HTR-8/SVneo (cell line): ENCODE results near the gene USP19.

Source experiments
- DNase-seq: peaks from one replicate; pipeline ENCODE4 v3.0.0; 2011; ENCODE audit warnings: low spot score, mixed read lengths; ENCODE audit not compliant: insufficient read length
- FAIRE-seq: peaks from 2 replicates; lab custom pipeline; 2011; peaks lifted over from hg19 to GRCh38; lab: Jason Lieb, UNC

Gene USP19

DNA sequence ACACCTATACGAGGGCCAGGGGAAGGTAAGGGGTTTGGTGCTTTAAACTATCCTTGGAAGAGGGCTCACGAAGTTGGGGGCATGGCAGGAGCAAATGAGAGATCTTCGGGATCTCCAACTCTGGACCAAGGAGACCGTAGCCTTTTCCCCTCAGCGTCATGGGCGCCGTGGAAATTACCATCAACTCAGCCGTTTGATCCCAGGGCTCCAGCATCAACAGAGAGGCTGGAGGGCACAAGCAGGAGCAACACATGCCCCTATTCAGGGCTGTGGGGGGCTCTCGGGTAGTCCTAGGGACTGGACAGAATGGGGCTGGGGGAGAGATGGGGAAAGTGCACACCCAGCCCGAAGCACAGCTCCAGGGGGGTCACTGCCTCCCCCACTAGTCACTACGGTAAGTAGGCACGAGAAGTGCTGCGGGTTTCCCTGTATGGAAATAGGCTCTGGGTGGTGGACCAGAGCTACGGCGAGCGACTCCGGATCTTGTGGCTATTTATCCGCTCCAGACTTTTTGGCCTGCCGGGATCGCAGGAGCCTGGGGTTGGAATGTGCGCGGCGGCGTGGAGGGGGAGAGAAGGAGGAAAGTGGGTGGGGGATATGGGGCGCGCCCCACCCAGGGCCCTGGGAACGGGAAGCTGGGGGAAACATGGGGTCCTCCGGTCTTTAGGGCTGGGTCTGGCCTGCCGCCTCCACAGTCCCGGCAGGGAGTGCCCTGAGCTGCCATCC, 12.8 kb upstream of the USP19 start:
- FAIRE-seq (peak; percentile 4), DNase-seq (peak; percentile 92)

DNA sequence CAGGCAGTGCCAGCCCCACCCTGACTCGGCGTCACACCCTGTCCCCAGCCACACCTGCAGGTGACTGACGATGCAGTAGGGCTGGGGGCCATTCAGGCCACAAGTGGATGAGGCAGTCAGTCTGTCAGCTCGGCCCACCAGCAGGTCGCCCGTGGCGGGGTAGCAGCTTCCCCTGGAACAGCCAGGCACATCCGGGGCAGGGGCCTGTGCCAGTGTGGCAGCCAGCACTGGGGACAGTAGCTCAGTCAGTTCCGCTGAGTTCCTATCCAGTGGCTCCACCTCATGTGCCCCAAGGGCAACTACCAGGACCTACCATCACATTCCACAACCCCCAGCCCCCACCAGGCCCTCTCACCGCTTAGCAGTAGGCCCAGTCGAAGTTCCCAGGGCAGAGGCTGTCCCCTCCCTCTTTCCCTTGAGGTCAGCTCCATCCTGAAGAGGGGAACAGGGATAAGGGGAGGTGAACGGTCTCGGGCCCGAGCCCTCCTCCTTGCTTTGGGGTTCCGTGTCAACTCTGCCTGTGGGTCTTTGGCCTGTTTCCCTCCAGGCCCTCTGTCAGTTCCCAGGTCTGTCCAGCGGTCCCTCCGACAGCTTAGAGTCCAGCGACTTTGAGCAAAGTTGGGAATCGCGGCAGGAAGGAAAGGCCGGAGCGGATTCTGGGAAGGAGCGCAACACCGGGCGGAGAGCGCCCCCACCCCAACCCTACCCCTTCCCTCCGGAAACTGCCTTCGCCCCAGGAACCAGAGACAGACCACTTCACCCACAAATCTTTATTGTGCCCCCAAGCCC, 12.0 kb upstream of the USP19 start, which contains the start of gene LAMB2:
TSS of gene LAMB2 (minus strand) at position 614 of the 789 bp plus-strand sequence. CDS start at position 431, 183 bp downstream.
- DNase-seq (peak; percentile 83), FAIRE-seq (peak; percentile 88)

- DNase-seq (no peak), FAIRE-seq (no peak)
These were observed 11.4 kb upstream of the USP19 start for GRCh38 chr3:49132073-49132436.

DNA sequence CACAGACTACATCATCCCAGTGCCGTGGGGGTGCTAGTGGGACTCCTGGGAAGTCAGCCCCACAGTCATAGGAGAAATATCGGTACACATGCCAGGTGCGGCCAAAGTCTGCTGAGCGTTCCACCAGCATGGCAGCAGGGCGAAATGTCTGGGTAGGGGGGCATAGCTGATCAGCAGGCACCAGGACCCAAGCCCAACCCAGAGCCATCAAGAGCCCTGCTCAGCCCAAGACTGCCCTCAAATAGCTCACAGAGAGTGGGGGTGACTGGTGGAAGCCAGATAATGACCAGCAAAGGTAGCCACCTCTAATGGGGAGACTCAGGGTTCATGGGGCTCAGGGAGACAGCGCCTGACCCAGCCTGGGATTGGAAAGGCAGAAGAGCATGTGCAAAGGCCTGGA, 11.0 kb upstream of the USP19 start:
- no peak for DNase-seq
- FAIRE-seq, result no peak

GRCh38 chr3:49131040-49131439, 10.4 kb upstream of the USP19 start:
- DNase-seq, result no peak
- no peak for FAIRE-seq

DNA sequence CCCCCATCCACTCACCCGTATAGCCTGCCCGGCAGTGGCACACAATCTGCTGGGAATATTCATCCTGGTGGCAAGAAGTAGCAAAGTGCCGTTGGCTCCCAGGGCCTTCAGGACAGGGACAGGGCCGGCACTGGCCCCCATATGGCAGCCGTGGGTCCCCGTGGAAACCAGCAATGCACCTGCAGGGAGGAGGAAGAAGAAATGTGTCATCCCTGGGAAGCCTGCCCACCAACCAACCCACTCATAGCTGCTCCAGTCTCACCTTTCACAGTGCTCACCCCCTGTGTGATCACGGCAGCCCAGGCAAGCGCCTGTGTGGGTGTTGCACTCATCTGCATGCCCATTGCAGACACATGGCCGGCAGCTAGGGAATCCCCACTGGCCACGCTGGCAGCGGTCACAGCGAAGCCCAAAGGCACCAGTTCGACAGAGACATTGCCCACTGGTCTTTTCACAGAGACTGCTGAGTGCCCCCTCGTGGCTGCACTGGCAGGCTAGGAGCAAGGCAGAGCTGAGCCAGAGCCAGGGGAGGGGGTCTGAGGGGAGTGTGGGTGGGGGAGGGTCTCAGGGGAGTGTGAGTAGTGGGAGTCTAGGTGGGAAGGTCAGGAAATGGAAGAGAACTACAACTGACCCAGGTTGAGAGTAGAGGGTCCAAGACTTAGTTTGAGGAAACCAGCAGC, 4.5 kb upstream of the USP19 start:
- DNase-seq (no peak), FAIRE-seq (no peak)

- FAIRE-seq (no peak), DNase-seq (no peak)
These were observed 3.6 kb upstream of the USP19 start for GRCh38 chr3:49124203-49124602.

GRCh38 chr3:49123687-49124086, 3.1 kb upstream of the USP19 start:
- no peak for DNase-seq
- FAIRE-seq, result no peak

GRCh38 chr3:49122886-49123545, 2.4 kb upstream of the USP19 start:
- FAIRE-seq (no peak), DNase-seq (no peak)

- no peak for FAIRE-seq
- no peak for DNase-seq
These were observed 1.8 kb upstream of the USP19 start for GRCh38 chr3:49122451-49122850.

DNA sequence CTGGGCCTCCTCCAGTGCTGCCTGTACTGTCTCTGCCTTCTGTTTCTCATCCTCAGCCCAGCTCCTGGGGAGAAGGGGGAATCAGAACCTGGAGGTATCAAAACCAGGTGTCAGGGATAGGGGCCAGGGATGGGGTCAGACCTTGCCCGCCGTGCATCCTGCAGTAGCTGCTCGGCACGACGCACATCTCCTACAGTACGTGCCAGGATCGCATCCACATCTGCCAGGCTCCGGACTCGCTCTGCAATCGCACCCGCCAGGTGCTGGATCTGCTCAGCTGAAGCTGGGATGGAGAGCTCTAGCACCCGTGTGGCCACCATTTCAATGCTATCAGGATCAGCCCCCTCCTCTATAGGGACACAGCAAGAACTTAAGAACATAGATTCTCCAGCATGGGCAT, 1.4 kb upstream of the USP19 start:
- DNase-seq (no peak), FAIRE-seq (no peak)

GRCh38 chr3:49121132-49121736, 611 bp upstream of the USP19 start:
- DNase-seq (no peak), FAIRE-seq (no peak)

DNA sequence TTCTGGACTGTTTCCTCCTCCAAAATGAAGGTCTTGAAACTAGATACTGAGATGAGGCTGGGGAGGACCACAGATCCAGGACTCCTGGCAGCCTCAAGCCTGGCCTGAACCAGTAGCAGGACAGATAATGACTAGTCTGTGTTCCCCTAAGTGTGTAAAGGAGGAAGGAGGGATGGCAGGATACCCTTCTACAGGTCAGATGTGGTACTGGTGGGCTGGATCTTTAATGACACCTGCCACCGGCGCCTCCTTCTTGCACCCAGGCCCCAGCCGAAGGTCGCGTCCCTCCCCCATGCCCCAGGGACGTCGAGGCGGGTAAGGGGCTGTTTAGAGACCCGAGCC, 556 bp downstream of the USP19 start:
- FAIRE-seq, result no peak
- DNase-seq, result no peak

- DNase-seq, result no peak
- no peak for FAIRE-seq
These were observed 1.2 kb downstream of the USP19 start for GRCh38 chr3:49119439-49119838.

- no peak for FAIRE-seq
- no peak for DNase-seq
These were observed 1.6 kb downstream of the USP19 start for GRCh38 chr3:49119036-49119435.

GRCh38 chr3:49112262-49112661, 8.4 kb downstream of the USP19 start:
- no peak for DNase-seq
- FAIRE-seq, result no peak

DNA sequence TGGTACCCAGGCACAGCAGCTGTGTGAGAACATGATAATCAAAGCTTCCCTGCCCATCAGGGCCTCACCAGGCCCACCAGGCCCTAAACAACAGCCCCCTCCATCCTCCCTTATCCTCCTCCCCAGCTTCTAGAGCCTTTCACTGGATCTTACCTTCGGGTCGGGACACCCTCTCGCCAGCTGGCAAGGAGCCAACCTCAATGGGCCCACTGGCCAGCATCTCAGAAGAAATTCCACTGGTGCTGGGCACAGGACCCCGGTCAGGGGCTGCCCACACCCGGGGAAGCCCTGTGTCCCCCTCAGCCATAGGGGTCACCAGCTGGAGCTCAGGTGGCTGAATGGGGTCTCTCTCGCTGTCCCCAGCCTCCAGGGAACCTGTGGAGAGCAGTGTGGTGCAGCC, 9.3 kb downstream of the USP19 start:
- FAIRE-seq (no peak), DNase-seq (no peak)

DNA sequence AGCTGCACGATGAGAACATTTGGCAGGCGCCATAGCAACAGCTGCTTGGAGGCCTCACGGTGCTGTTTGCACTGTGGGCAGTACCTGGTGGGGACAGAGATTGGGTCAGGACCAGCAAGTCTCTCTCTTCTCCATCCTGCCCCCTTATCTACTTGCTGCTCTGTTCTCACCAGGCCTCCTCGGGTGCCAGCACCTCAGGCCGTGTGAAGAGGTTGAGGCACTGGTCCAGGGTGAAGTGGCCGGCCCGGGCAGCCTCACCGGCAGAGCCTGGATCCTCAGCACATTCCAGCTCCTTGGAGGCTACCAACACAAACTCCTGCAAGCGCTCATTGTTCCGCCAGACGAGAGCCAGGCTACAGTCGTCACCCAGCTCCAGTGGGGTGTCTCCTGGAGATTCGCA, 9.8 kb downstream of the USP19 start:
- DNase-seq (no peak), FAIRE-seq (no peak)

- DNase-seq (no peak), FAIRE-seq (no peak)
These were observed 12.3 kb downstream of the USP19 start for GRCh38 chr3:49108346-49108745.
